Neural progenitor cell (in vitro differentiated cells): ENCODE measurements around the gene SPRR2D.

Experiments used
- CTCF ChIP-seq: fragments of 200-600 bp; sonication (generic); IDR thresholded peaks from 2 replicates; pipeline ENCODE4 v1.5.1; 2017; ENCODE audit warnings: antibody characterized with exemption, mild to moderate bottlenecking
- EZH2 ChIP-seq: fragments of 200-600 bp; sonication (generic); IDR thresholded peaks from 2 replicates; pipeline ENCODE4 v1.6.1; 2017; ENCODE audit warnings: antibody characterized with exemption, mild to moderate bottlenecking, moderate library complexity

- TF ChIP-seq CTCF (no peak), EZH2 (no peak)
These were observed 44.1 kb downstream of the SPRR2D start for GRCh38 chr1:152996633-152997400.
